Stimulated activated CD8-positive, alpha-beta memory T cell treated with anti-CD3 and anti-CD28 coated beads, Interleukin-12 subunit alpha, Interleukin-12 subunit beta, amount 100 ng/mL, for 4 hours (primary cell): ENCODE data around the gene DIP2C.

Experiments
- DNase-seq: peaks from one replicate; pipeline ENCODE4 v3.0.0-alpha.2; 2020; ENCODE audit warnings: low read depth

DIP2C gene

GRCh38 chr10:571166-571565 is 118.3 kb downstream of the DIP2C start:
- no peak for DNase-seq

GRCh38 chr10:570628-571163 is 118.8 kb downstream of the DIP2C start:
- no peak for DNase-seq

- DNase-seq: no peak
Measured at GRCh38 chr10:569961-570627, 119.4 kb downstream of the DIP2C start.

GRCh38 chr10:568848-569247 is 120.6 kb downstream of the DIP2C start:
- no peak for DNase-seq

GRCh38 chr10:567869-568268 is 121.6 kb downstream of the DIP2C start:
- no peak for DNase-seq

GRCh38 chr10:566241-566885 is 123.1 kb downstream of the DIP2C start:
- DNase-seq: no peak

- DNase-seq: no peak
Measured at GRCh38 chr10:565676-566075, 123.8 kb downstream of the DIP2C start.

- no peak for DNase-seq
Measured at GRCh38 chr10:565146-565545, 124.3 kb downstream of the DIP2C start.

- no peak for DNase-seq
Measured at GRCh38 chr10:563827-564226, 125.6 kb downstream of the DIP2C start.

- no peak for DNase-seq
Measured at GRCh38 chr10:562142-562541, 127.3 kb downstream of the DIP2C start.

GRCh38 chr10:561721-562120 is 127.7 kb downstream of the DIP2C start:
- DNase-seq: no peak

GRCh38 chr10:560314-560992 is 129.0 kb downstream of the DIP2C start:
- DNase-seq: no peak

GRCh38 chr10:559767-560047 is 129.8 kb downstream of the DIP2C start:
- DNase-seq: no peak

GRCh38 chr10:558891-559766 is 130.3 kb downstream of the DIP2C start:
- no peak for DNase-seq

- no peak for DNase-seq
Measured at GRCh38 chr10:558364-558763, 131.1 kb downstream of the DIP2C start.

- DNase-seq: no peak
Measured at GRCh38 chr10:557792-558328, 131.6 kb downstream of the DIP2C start.

- no peak for DNase-seq
Measured at GRCh38 chr10:556971-557637, 132.4 kb downstream of the DIP2C start.

GRCh38 chr10:555682-556350 is 133.7 kb downstream of the DIP2C start:
- DNase-seq: no peak

GRCh38 chr10:555281-555680 is 134.2 kb downstream of the DIP2C start:
- no peak for DNase-seq

GRCh38 chr10:554182-554848 is 135.2 kb downstream of the DIP2C start:
- DNase-seq: no peak
